HG02623 (cell line): ENCODE results near the gene RNPEPL1.
A peak's percentile ranks its signal among the peaks of the same experiment; 100 is the strongest.

Experiments
- ATAC-seq: cut with Tn5 transposase; IDR thresholded peaks from one replicate; pipeline ENCODE4 v1.9.1; 2021; ENCODE audit warnings: moderate library complexity; ENCODE audit not compliant: unreplicated experiment

Gene RNPEPL1

DNA sequence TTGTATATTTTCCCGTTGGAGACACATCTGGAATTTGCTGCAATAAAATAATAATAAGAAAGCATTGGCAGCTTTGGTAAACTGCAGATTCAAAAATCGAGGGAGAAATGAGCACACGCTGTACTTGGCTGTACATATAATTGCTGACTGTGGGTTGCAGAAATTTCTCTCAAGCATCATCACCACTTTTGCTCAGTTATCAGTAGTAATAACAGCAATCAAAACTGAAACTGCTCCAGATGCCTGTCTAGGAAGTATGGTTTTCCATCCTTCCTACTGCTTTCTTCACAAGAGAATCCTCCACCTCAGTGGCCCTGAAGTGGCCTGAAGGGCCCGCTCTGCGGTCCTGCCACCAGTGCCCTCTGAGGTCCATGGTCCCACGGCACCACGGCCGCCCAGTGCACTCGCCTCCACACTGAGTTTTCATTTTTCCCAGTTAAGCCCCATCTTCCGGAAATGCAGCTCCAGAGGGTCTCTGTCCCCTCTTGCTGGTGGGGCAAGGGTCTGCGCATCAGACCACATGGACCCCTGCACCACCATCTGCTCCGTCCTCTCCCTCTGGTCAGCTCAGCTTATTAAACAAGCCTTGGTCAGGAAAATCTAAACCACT, 4.2 kb upstream of the RNPEPL1 start:
- ATAC-seq = no peak

DNA sequence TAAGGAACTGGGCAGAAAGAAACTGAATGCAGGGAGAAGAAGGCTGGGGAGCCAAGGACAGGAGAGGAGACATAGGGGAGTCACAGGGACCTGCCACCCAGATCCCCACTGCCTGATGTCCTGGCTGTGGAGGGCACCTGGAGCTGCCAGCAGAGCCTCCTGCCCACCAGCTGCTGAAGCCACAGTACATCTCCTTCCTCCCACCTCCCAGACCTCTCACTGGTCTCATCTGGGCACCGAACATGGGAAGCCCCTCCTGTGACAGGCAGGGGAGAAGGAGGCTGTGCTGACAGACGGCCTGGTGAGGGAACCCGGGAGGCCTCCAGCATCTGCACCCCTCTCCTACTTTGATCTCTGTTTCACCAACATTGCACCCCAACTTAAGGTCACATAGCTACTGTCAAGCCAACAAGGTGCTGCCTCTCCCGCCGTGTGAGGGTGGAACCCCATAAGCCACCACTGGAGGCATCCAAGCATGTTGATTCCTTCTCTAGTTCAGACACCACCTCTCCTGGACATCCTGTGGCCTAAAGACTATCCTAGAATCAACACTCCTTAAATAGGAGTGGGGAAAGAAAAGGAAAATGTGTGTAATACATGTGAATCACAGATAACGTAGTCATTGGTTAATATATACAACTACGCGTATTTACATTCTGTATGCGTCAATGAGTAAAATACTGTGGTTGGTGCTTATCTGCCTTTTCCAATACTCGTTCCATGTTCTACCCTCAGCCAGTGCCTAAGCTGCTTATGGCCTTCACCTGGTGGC, 3.5 kb upstream of the RNPEPL1 start:
- ATAC-seq = no peak

DNA sequence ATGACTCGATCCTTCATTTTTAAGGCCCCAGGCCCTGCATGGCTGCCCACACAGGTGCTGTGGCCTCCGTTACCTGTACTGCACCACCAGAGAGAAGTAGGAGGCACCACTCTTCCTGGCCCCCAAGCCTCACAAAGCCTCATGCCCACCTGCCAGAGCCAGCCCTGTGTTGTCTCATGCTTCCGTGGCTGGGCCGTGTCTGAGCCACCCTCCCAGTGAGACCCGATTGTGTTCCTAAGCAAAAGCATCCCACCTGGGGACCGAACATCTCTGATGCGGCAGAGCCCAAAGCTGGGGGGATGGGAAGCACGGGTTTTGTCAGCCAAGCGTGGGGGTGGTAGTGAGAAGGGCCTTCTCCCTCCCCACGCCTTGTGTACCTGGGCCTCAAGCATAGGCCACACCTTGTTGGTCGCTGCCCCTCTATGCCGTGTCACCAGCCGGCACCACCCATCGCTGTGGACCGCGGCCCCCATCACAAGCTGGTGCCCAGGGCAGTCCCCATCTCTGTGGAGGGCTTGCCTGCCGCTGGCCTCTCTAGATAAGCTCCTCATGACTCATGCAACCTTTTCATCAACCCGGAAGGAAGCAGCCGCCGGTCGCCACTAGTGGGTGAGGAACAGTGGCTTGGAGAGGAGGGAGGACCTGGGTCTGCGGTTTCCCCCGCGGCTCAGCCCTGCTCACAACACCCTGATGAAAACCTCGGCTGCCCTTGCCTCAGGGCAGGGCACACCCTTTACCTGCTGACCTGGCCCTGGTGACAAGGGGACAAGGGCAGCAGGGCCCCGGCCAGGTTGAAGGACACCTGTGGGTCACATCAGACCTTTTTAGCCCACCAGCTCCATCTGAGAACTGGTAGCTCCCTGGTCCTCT, 2.7 kb upstream of the RNPEPL1 start:
- peak; percentile 19 for ATAC-seq

DNA sequence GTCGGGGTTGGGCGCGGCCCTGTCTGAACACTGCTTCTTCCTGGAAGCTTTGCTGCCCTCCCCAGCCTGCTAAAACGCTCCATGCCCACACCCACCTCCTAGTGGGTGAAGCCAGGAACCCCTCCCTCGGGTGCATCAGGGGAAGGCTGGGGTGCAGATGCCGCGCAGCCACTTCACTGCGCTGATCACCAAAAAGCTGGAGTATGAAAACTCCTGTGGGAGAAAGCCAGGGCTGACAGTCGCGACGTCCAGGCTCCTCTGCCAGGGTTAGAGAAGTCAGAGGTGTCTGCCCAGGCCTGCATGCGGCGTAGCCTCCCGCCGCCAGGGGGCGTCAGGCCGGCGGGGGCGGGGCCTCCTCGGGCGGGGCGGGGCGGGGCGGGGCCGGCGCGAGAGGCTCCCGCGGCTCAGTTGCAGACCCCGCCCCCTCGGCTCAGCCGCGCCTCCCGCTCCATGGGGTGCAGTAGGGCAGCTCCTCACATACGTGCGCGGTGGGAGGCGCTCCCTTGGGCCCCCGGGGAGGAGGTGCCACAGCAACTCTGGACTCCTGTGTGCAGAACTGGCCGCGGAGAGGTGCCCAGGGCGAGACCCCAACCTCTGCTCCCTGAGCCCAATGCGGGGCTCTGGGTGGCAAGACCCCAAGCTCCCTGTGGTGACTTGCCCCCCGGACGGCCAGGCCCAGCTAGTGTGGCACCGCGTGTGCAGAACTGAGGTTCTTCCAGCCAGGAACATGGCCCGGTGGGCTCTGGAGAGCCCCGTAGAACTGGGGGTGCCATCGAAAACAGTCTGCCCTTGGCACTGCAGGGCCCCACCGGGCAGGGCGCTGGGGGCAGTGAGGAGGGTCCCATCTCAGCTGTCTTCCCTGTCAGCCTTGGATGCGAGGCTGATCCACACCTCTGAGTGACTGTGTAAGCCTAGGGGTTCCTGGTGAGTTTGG, 1.8 kb upstream of the RNPEPL1 start:
- ATAC-seq = peak; percentile 39

DNA sequence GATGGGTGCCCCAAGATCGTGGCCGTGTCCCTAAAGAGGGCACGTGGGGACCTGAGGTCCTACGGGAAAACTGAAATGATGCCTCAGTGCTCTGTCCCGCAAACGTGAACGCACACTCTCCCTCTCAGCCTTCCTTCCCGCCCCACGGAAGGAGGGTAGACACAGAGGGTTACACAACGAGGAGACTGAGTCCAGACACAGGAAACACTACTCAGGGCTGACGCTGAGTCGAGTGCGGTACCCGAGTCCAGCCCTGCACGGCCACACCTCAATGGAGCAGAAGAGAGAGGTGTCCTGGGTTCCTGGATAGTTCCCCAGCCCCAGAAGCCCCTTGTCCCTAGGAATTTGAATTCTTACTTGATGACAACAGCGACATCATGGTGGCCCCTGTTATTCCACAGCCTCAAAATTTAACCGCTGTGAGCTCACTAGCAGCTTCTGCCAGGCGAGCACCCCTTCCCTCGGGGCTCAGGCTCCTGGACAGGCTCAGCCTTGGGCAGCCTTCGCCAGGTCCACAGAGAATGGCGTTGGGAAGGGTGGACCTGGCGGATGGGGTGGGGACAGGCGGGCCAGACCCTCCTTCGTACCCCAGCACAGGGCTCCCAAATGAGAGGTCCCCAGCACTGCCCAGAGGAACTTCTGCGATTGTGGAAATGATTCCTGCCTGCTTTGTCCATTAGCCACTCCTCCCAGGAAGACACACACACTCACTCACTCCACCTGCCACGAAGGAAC, 980 bp upstream of the RNPEPL1 start:
- ATAC-seq = no peak

DNA sequence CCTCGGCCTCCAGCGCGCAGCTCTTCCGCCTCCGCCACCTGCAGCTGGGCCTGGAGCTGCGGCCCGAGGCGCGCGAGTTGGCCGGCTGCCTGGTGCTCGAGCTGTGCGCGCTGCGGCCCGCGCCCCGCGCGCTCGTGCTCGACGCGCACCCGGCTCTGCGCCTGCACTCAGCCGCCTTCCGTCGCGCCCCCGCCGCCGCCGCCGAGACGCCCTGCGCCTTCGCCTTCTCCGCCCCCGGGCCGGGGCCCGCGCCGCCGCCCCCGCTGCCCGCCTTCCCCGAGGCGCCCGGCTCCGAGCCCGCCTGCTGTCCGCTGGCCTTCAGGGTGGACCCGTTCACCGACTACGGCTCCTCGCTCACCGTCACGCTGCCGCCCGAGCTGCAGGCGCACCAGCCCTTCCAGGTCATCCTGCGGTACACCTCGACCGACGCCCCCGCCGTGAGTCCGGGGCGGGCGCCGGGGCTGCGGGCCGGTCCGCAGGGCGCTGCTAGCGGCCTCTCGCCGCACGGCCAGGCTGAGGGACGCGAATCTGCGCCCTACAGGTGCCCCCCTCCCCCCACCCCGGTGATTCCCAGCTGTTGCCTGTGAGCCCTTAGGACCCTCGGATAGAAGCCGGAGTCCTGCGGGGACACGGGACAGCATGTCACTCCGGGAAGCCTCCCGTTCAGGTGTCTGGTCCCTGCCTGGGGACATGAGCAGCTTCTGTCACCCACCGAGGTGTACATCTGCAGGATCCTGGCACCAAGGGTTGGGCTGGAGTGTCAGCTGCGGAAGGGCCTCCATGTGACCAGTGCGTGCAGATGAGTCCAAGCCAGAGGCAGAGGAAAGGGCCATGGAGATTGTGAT, 616 bp downstream of the RNPEPL1 start:
- peak; percentile 14 for ATAC-seq

DNA sequence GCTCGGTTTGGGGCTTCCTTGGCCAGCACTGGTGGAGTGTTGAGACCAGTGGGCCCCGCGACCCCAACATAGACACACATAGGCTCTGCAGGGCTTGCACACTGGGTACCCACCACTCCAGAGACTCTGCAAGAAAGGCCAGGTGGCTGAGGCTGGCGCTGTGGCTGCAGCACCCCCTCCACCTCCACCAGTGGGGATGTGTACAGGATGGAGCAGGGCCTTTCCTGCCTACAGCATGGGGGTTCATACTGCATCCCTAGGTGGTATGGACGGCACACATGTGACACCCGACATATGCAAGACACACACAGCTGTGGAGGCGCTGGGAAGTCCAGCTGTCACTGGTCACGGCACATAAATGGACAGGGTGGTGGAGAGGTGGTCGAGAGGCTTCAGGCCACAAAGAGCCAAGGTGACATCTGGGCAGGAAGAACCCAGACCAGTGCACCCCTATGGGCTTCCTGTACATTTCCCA, 1.3 kb downstream of the RNPEPL1 start:
- ATAC-seq = no peak

DNA sequence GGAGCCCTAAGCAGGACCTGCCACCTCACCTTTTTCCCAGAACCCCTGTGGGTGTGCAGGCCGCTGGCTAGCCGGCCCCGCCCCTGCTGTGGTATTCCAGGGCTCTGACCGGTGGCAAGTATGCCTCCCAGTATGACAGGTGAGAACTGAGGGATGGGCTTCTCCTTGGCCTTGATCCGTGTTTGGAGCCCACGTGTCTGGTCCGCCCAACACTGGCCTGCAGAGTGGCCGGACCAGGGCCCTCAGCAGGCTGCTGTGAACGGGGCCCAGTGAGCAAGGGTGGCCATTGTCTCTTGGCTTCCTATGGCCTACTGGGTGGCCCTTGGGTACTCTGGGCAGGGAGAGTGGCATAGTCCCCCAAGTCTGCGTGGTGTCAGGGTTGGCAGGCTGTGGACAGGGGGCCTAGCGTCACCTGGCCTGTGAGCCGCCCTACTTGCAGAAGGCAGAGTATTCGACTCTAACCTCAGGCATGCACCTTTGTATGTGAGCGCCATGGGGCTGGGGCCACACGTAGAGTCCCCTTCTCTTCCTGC, 1.8 kb downstream of the RNPEPL1 start:
- no peak for ATAC-seq

DNA sequence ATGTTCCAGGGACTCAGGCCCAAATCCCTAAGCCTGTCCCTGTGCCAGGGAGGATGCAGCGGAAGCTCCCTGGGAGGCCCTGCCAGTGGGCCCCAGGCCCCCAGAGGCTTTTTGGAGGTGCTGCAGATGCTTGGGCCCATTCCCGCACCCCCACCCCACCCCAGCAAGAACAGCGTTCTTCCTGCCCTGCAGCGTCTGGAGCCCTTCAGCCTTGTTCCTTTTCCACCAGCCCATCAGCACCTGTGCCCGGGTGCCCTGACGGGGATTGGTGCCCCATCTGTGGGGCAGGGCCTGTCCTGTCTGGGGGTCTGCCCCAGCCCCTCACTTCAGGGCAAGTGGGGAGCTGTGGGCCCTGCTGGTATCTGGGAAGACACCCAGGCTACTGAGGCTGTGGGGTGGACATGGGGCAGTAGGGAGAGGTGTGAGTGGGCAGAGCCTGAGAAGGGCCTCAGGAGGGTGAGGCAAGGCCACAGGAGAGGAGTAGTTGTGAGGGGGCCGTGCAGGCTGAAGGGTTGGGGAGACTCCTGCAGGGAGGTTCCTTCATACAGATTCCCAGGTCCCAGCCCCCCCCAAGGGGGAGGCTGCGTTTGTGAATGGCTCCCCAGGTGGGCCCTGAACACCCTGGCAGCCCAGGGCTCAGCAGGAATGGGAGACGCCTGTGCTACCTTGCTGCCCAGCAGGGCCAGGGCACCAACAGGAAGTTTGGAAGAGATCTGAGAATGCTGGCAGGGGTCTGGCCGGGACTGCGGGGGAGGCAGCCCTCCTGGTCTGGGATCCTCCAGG, 2.4 kb downstream of the RNPEPL1 start:
- ATAC-seq = no peak

DNA sequence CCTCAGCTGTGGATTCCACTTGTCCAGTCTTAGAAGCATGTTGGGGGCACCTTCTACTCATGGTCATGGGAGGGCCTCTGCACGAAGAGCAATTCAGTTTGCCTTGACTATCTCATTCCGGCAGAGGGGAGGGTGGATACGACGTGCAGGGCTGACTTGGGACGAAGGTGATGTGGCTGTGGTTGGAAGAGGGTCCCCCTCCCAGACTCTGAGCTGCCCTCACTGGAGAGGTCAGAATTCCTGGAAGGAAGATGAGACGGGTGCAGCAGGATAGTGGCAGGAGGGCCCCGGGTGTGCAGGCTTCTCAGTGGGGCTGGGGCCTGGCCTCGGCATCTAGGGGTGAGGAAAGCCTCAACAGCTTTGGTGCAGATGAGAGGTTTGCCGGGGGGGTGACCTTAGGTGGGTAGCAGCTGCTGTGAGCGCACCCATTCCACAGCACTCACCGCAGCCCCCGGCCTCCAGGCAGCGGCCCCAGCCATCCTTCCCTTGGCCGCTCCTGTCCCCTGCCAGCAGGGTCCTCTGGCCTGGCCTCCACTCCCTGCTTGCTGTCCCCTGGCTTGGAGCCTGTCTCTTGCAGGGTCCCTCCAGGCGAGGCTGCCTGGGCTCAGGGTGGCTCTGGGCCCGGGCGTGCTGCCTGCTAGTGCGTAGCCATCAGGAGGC, 3.2 kb downstream of the RNPEPL1 start:
- ATAC-seq = no peak

DNA sequence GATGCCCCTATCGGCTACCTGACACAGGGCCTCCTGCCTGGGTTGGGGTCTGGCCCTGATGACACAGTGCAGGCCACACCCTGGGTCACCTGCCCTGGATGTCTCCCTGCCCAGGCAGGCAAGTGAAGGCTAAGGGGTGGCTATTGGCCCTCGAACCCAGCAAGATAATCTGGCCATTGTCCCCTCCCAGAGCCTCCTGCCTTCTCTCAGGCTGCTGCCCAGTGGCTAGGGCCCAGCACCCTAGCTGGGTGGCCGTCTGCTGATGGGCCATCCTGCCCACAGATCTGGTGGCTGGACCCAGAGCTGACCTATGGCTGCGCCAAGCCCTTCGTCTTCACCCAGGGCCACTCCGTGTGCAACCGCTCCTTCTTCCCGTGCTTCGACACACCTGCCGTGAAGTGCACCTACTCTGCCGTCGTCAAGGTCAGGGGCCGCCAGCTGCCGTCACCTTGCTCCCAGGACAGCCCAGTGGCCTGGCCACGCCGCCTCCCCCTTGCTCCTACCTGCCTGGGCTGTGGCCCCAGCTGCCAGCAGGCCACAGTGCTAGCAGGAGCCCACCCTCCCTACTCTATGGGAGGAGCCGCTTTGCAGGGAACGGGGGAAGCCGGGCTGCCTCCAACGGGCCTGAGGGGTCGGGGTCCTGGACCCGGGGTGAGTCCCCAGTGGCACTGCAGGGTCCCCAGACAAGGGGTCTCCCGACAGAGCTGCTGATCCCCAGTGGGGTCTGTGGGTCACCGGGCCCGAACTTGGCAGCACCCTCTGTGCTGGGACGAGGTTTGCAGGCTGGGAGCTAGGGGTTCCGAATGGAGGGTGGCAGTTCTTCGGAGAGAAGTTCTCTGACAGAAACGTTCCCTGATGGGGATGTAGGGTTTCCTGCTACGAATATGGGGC, 4.1 kb downstream of the RNPEPL1 start:
- no peak for ATAC-seq

DNA sequence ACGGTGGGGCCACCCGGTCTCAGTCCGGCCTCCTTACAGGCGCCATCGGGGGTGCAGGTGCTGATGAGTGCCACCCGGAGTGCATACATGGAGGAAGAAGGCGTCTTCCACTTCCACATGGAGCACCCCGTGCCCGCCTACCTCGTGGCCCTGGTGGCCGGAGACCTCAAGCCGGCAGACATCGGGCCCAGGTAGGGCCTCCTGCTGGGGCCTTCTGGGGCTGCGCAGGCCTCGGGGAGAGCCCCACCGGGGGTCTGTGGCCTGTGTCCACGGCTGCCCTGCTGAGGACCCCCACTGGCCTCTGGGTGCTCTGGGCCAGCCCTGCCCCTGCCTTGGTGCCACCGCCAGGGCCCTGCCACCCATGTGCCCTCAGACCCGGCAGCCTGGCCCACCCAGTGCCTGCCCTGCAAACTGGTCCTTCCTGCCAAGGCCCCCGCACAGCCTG, 4.8 kb downstream of the RNPEPL1 start:
- ATAC-seq = no peak

DNA sequence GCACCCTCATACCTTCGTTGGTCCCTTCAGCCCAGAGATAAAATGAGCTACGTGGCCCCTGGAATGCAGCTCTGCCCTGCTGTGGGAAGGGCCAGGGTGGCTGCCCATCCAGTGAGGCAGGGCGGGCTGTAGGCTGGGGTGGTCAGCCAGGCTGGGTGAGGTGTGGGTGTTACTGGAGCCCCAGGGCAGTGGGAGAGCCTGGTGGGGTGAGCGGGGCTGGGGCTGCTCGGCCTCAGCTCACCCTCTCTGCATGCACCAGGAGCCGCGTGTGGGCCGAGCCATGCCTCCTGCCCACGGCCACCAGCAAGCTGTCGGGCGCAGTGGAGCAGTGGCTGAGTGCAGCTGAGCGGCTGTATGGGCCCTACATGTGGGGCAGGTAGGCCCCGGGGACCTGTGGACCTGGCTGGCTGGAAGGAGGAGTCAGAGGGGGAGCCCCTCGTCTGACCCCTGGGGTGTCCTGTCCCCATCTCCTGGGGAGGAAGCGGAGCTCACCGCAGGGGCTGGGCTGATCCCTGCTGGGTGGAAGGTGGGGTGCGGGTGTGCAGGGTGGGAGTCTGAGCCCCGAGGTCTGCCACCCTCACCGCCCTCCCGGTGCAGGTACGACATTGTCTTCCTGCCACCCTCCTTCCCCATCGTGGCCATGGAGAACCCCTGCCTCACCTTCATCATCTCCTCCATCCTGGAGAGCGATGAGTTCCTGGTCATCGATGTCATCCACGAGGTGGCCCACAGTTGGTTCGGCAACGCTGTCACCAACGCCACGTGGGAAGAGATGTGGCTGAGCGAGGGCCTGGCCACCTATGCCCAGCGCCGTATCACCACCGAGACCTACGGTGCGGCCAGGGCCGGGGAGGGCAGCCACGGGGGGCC, 5.5 kb downstream of the RNPEPL1 start:
- ATAC-seq = no peak

DNA sequence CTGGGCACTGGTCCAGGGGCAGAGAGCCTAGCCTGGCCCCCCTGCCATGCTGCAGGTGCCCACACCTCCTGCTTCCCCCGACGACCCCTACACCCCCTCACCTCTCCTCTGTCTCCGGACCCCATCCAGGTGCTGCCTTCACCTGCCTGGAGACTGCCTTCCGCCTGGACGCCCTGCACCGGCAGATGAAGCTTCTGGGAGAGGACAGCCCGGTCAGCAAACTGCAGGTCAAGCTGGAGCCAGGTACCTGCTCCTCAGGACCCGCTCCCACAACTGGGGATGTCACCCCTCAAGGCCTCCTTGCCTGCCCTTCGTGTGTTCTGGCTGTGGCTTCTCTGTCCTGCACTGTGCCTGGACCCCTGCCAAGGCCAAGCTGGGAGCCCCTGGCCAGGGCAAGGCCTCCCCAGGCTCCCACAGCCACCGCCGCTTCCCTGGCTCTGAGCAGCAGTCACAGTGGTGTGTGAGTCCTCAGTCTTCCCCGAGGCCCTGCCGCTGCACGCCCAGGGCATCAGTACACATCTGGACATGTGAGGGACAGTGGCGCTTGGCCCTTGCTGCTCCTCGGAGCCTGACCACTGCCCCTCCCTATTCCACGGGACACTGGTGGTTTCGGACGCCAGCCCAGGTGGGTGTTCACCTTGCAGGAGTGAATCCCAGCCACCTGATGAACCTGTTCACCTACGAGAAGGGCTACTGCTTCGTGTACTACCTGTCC, 6.3 kb downstream of the RNPEPL1 start:
- ATAC-seq = no peak
